CD4-positive, alpha-beta T cell treated with Interleukin-6 for 4 hours (primary cell): ENCODE data around the gene PLEKHA7.
"Not testable (repeated sequence)": the region's sequence is repeated elsewhere in the genome, so short reads cannot be mapped to it uniquely, and the experiment has no call there.

Experiments
- DNase-seq: peaks from one replicate; pipeline ENCODE4 v3.0.0-alpha.2; 2020; ENCODE audit warnings: mixed read lengths

The PLEKHA7 gene

GRCh38 chr11:16935518-16936302 is 78.5 kb downstream of the PLEKHA7 start:
- peak; percentile 16 for DNase-seq

GRCh38 chr11:16933756-16934603 is 80.2 kb downstream of the PLEKHA7 start:
- DNase-seq, result no peak

- no peak for DNase-seq
Observed at GRCh38 chr11:16933291-16933690, 80.9 kb downstream of the PLEKHA7 start.

GRCh38 chr11:16928044-16928443 is 86.2 kb downstream of the PLEKHA7 start:
- no peak for DNase-seq

- no peak for DNase-seq
Observed at GRCh38 chr11:16926883-16927626, 87.2 kb downstream of the PLEKHA7 start.

- peak; percentile 12 for DNase-seq
Observed at GRCh38 chr11:16925561-16926065, 88.6 kb downstream of the PLEKHA7 start.

GRCh38 chr11:16924826-16925560 is 89.2 kb downstream of the PLEKHA7 start:
- no peak for DNase-seq

GRCh38 chr11:16924462-16924825 is 89.8 kb downstream of the PLEKHA7 start:
- no peak for DNase-seq

- DNase-seq, result no peak
Observed at GRCh38 chr11:16923987-16924386, 90.2 kb downstream of the PLEKHA7 start.

- no peak for DNase-seq
Observed at GRCh38 chr11:16921668-16922067, 92.5 kb downstream of the PLEKHA7 start.

GRCh38 chr11:16921019-16921418 is 93.2 kb downstream of the PLEKHA7 start:
- DNase-seq, result no peak

- DNase-seq, result no peak
Observed at GRCh38 chr11:16920559-16920958, 93.7 kb downstream of the PLEKHA7 start.

GRCh38 chr11:16918543-16919182 is 95.6 kb downstream of the PLEKHA7 start:
- not testable (repeated sequence) for DNase-seq

- DNase-seq, result no peak
Observed at GRCh38 chr11:16917941-16918340, 96.3 kb downstream of the PLEKHA7 start.

GRCh38 chr11:16912692-16913111 is 101.5 kb downstream of the PLEKHA7 start:
- no peak for DNase-seq

- no peak for DNase-seq
Observed at GRCh38 chr11:16911658-16912057, 102.6 kb downstream of the PLEKHA7 start.

GRCh38 chr11:16911186-16911585 is 103.0 kb downstream of the PLEKHA7 start:
- DNase-seq, result no peak

- DNase-seq, result no peak
Observed at GRCh38 chr11:16909359-16910035, 104.7 kb downstream of the PLEKHA7 start.

- DNase-seq, result no peak
Observed at GRCh38 chr11:16905375-16905774, 108.8 kb downstream of the PLEKHA7 start.

GRCh38 chr11:16904761-16905160 is 109.5 kb downstream of the PLEKHA7 start:
- DNase-seq, result not testable (repeated sequence)

- no peak for DNase-seq
Observed at GRCh38 chr11:16902781-16903378, 111.3 kb downstream of the PLEKHA7 start.
